ENCODE results near the gene CCNY. TPM values are rescaled to one million over a fixed set of nuclear protein-coding genes. Genes with fewer than 3 reads are reported as not detected.
"Not testable (repeated sequence)": the region's sequence is repeated elsewhere in the genome, so short reads cannot be mapped to it uniquely, and the experiment has no call there.

The CCNY gene
- total and polyA plus RNA-seq, 8 donors: 10.6 to 41.7 (median 26.6) TPM

- DNase-seq: no peak
- no peak for ATAC-seq
- FAIRE-seq: no peak
Measured at GRCh38 chr10:35417313-35417625, 81.0 kb downstream of the CCNY start.

GRCh38 chr10:35417795-35418194 is 81.5 kb downstream of the CCNY start:
- ATAC-seq (no peak), DNase-seq (no peak), FAIRE-seq (no peak)
- no peaks in the 10 kb centered on the region for H3K36me3 ChIP-seq
- no peak overlapping the region for H3K27ac ChIP-seq
- H3K9me3 ChIP-seq: no peaks in the 10 kb centered on the region
- intact Hi-C loops (cut with DNase I): no loop called here
- H3K4me1 ChIP-seq: peaks cover 9 to 13% (median 12%) of the 10 kb centered on the region in 3 donors
- no peak for TF ChIP-seq CTCF (IDR thresholded peaks at IDR 0.05)
- no peak overlapping the region for H3K4me3 ChIP-seq
- H3K27me3 ChIP-seq: no peaks in the 10 kb centered on the region

More at GRCh38 chr10:35417313-35417625, 81.0 kb downstream of the CCNY start:
- Histone ChIP-seq H3K4me3 (no peak overlapping the region), H3K4me1 (peaks cover 7 to 9% (median 8%) of the 10 kb centered on the region in 3 donors), H3K36me3 (no peaks in the 10 kb centered on the region), H3K27ac (no peak overlapping the region), H3K27me3 (no peaks in the 10 kb centered on the region), H3K9me3 (no peaks in the 10 kb centered on the region)
- 63 to 68% methylated on average over 1 of the region's 1 CpG for WGBS, 2 donors
- no peak for TF ChIP-seq CTCF (IDR thresholded peaks at IDR 0.05)
- intact Hi-C loops (cut with DNase I): no loop called here

GRCh38 chr10:35418580-35418979 is 82.3 kb downstream of the CCNY start:
- FAIRE-seq; H3K27me3 ChIP-seq; ATAC-seq; intact Hi-C loops (cut with DNase I); DNase-seq; H3K9me3 ChIP-seq; H3K36me3 ChIP-seq; H3K4me3 ChIP-seq; H3K27ac ChIP-seq: not testable (repeated sequence)
- peaks cover 9 to 13% (median 12%) of the 10 kb centered on the region in 3 donors for H3K4me1 ChIP-seq
- 98% methylated on average over 10 of the region's 10 CpGs for WGBS, 2 donors

- no peak overlapping the region for H3K4me3 ChIP-seq
- H3K27ac ChIP-seq: no peak overlapping the region
- TF ChIP-seq CTCF (IDR thresholded peaks at IDR 0.05): no peak
- no peaks in the 10 kb centered on the region for H3K9me3 ChIP-seq
- no peak for FAIRE-seq
- intact Hi-C loops (cut with DNase I): no loop called here
- H3K4me1 ChIP-seq: peaks cover 12 to 14% (median 13%) of the 10 kb centered on the region in 3 donors
- no peaks in the 10 kb centered on the region for H3K27me3 ChIP-seq
- 88 to 94% methylated on average over 2 of the region's 2 CpGs for WGBS, 2 donors
- ATAC-seq: no peak
- H3K36me3 ChIP-seq: no peaks in the 10 kb centered on the region
- no peak for DNase-seq
Measured at GRCh38 chr10:35420044-35420443, 83.7 kb downstream of the CCNY start.

GRCh38 chr10:35420827-35421552 is 84.7 kb downstream of the CCNY start:
- 89 to 96% methylated on average over 11 of the region's 11 CpGs for WGBS, 2 donors
- Histone ChIP-seq H3K27ac (peak overlapping the region in 2 of 4 donors; percentile 34 to 37), H3K9me3 (no peaks in the 10 kb centered on the region), H3K36me3 (no peaks in the 10 kb centered on the region), H3K4me3 (no peak overlapping the region), H3K27me3 (no peaks in the 10 kb centered on the region), H3K4me1 (peaks cover 12 to 14% (median 13%) of the 10 kb centered on the region in 3 donors)
- no peak for FAIRE-seq
- no peak for DNase-seq
- no peak for ATAC-seq
- no peak for TF ChIP-seq CTCF (IDR thresholded peaks at IDR 0.05)
- intact Hi-C loops (cut with DNase I): no loop called here
